ENCODE data around the gene ZNF862.

The ZNF862 gene

DNA sequence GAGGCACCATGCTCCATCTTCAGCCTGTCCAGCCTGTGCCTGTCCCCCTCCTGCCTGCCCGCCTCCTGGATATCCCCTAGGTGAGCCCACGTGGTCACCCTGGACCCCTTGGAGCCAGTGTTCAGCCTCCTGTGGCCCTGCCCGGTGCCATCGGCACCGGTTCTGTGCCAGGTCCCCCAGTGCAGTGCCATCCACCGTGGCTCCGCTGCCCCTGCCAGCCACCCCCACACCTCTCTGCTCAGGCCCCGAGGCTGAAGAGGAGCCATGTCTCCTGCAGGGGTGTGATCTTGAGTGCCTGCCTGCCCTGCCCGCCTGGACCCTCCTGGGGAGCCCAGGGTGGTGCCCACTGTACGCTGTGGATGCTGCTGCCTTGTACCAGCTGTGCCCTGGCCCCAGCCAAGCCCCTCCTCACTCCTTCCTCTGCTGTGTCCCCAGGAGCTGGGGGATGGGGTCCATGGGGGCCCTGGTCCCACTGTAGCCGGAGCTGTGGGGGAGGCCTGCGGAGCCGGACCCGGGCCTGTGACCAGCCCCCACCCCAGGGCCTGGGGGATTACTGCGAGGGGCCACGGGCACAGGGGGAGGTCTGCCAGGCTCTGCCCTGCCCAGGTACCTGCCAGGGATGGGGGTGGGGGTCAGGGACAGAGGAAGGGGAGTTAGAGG is 26.2 kb upstream of the ZNF862 start:
- DNase-seq = no peak

DNA sequence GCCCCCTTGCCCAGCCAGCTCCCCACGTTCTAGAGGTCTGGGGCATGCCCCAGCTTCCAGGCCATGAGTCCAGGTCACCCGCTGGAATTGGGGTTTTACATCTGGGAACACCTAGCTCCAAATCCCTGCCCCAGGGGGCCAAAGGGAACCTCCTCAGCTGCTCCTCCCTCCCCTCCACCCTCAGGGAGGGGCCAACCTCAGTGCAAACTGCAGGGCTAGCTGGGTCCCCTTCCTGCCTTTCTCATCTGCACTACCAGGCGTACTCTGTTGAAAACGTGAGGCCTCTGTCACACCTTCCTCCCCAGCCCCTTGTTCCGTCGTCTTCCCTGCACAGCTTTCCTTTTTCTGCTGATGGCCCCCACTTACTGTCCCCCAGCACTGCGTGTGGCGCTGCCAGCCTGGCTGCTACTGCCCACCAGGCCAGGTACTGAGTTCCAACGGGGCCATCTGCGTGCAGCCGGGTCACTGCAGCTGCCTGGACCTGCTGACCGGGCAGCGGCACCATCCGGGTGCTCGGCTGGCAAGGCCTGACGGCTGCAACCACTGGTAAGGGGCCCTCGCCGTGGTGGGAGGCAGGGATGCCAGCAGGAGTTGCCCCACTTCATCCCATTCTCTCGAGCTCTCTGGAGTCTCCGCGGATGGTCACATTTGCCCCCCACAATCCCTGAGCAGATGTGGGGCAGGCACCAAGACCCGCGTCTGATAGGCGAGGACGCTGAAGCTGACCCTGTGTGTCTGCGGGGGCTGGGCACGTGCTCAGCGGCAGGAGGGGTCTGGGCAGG is 24.7 kb upstream of the ZNF862 start:
- DNase-seq = no peak

- DNase-seq = no peak
Observed at GRCh38 chr7:149814494-149814893, 23.7 kb upstream of the ZNF862 start.

DNA sequence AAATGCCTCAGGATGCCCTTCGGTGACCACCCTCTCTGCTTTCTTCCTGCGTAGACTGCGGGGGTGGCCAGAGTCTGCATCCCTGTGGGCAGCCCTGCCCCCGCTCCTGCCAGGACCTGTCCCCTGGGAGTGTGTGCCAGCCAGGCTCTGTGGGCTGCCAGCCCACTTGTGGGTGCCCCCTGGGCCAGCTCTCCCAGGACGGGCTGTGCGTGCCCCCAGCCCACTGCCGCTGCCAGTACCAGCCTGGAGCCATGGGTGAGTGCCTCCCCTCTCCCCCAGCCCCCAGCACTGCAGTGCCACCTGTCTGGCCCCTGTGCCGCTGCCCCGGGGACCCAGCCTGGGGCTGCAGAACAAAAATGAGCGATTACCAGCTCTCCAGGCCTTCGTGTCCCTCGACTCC is 23.1 kb upstream of the ZNF862 start:
- DNase-seq = no peak

DNA sequence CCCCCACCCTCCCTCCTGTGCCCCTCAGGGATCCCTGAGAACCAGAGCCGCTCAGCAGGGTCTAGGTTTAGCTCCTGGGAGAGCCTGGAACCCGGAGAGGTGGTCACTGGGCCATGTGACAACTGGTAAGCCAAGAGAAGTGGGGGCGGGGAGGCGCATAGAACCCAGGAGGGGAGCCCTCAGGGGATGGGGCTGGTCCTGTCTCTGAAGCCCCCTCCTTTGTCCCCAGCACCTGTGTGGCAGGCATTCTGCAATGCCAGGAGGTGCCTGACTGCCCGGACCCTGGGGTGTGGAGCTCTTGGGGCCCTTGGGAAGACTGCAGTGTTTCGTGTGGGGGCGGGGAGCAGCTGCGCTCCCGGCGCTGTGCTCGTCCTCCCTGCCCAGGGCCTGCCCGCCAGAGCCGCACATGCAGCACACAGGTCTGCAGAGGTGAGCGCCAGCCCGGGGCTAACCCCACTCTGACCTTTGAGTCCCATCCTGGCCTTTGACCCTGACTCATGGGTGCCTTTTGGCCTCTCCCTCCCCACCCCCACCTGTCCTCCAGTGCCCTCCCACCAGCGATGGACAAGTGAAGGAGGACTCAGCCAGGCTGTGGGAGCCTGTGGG is 22.4 kb upstream of the ZNF862 start:
- no peak for DNase-seq

- DNase-seq = no peak
Observed at GRCh38 chr7:149816267-149816751, 21.9 kb upstream of the ZNF862 start.

DNA sequence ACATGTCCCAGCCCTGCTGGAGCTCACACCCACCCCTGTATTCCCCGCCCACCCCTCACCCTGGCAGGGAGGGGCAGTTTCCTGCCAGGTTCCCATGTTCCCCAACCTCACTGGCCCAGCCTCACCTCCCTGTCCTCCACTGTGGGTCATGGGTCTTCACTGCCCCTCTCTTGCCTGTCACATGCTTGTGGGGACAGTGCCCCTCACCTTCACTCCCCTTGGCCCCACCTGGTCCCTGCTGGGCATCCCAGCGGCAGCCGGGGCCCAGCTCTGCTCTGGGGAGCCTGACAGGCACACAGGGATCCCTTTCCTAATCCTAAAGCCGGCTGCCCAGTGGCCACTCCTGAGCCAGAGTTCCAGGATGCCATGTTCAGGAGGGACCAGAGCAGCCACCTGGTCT is 21.4 kb upstream of the ZNF862 start:
- DNase-seq = no peak

- no peak for DNase-seq
Observed at GRCh38 chr7:149817301-149817771, 20.8 kb upstream of the ZNF862 start.

DNA sequence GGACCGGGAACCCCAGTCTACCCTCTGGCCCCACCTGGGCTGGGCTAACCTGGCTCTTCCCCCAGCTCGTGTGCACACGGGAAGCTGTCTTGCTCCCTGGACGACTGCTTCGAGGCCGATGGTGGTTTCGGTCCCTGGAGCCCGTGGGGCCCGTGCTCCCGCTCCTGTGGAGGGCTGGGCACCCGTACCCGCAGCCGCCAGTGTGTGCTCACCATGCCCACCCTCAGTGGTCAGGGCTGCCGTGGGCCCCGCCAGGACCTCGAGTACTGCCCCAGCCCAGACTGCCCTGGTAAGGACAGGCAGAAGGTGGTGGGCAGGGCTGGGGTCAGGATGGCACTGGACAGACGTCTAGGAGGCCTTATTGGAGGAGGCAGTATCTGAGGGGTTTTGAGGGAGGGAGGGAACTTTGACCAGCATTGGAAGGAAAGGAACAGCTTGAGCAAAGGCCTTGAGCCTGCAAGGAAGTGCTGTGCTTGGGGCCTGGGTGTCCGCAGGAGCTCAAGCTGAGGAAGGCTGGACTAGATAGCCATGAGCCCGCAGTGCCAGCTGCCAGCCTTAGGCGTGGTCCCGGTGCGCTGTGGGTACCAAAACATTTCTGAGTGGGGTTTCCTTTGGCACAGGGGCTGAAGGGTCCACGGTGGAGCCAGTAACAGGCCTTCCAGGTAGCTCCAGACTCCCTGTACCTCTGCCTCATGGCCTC is 20.2 kb upstream of the ZNF862 start:
- no peak for DNase-seq

GRCh38 chr7:149818536-149818840 is 19.7 kb upstream of the ZNF862 start:
- DNase-seq = no peak

- no peak for DNase-seq
Observed at GRCh38 chr7:149819141-149819960, 18.8 kb upstream of the ZNF862 start.

GRCh38 chr7:149819961-149820340 is 18.2 kb upstream of the ZNF862 start:
- DNase-seq = no peak

DNA sequence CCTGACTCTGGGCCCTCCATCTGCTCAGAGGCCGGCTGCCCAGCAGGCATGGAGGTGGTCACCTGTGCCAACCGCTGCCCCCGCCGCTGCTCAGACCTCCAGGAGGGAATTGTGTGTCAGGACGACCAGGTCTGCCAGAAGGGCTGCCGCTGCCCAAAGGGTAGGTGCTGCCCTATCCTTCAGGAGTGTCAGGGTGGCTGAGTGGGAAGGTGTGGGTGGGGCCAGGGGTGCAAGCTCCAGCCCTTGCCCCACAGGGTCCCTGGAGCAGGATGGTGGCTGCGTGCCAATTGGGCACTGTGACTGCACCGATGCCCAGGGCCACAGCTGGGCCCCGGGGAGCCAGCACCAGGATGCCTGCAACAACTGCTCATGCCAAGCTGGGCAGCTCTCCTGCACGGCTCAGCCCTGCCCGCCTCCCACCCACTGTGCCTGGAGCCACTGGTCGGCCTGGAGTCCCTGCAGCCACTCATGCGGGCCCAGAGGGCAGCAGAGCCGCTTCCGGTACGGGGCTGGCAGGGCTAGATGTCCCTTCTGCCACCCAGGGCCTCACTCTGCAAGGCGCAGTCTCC is 17.5 kb upstream of the ZNF862 start:
- no peak for DNase-seq

GRCh38 chr7:149821191-149822148 is 16.7 kb upstream of the ZNF862 start:
- no peak for DNase-seq

GRCh38 chr7:149822353-149822943 is 15.7 kb upstream of the ZNF862 start:
- no peak for DNase-seq

- DNase-seq = no peak
Observed at GRCh38 chr7:149823191-149823630, 15.0 kb upstream of the ZNF862 start.

- no peak for DNase-seq
Observed at GRCh38 chr7:149823631-149824199, 14.5 kb upstream of the ZNF862 start.

DNA sequence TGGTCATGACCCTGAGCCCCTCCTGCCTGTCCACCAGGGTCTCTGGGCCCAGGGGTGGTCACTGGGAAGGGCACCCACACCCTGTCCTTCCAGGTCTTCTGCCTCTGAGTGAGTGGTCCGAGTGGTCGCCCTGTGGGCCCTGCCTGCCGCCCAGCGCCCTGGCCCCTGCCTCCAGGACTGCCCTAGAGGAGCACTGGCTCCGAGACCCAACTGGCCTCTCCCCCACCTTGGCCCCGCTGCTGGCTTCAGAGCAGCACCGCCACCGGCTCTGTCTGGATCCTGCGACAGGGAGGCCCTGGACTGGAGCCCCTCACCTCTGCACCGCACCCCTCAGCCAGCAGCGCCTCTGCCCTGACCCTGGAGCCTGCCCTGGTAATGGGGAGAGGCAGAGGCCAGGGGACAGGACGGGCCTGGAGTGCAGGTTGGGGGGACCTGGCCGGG is 13.9 kb upstream of the ZNF862 start:
- DNase-seq = no peak

- no peak for DNase-seq
Observed at GRCh38 chr7:149824748-149825566, 13.2 kb upstream of the ZNF862 start.

Measured in inflammatory macrophage treated with lipopolysaccharide for 1 hour (primary cell).